ENCODE data around the gene PHLPP1. TPM values are rescaled to one million over a fixed set of nuclear protein-coding genes. Genes with fewer than 3 reads are reported as not detected.

PHLPP1 gene
- total and polyA plus RNA-seq, 2 experiments from 2014 or later: 15.7 to 73.6 TPM

DNA sequence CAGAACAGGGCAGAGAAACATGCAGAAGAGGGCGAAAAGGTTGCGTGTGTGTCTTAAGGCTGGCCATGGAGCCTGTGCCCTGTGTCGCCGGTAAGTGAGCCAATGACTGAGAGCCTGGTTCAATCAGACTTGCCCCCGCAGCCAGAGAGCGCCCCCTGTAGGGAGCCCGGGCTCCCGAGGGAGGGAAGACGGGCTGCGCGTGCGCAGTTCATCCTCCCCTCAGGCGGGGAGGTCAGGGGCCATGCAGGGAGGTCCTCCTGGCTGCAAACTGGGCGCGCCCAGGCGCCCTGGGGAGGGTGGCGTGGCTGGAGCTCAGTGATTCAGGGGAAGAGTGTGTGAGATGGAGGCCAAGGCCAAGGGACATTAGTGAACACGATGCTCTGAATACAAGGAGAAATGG is 276.6 kb downstream of the PHLPP1 start:
- no peak overlapping the region for H3K27ac Mint-ChIP-seq
- peaks cover 6% of the 10 kb centered on the region; the same call in 1 of the 3 replicates for H3K9me3 Mint-ChIP-seq
- H3K27me3 Mint-ChIP-seq (ENCODE audit: insufficient read depth, low read depth, poor library complexity): peaks cover 9% of the 10 kb centered on the region
- Histone ChIP-seq H3K27me3 (ENCODE audit: insufficient read depth) (no peaks in the 10 kb centered on the region), H3K4me2 (no peak overlapping the region), H3K27ac (ENCODE audit: low read depth) (no peak overlapping the region), H2AFZ (no peak overlapping the region), H3K79me2 (replicated peaks; ENCODE audit: insufficient read depth) (no peaks in the 10 kb centered on the region), H4K20me1 (replicated peaks; ENCODE audit: insufficient read depth) (no peaks in the 10 kb centered on the region), H3K9me2 (ENCODE audit: insufficient read depth) (no peaks in the 10 kb centered on the region), H3K4me3 (no peak overlapping the region), H3F3A (replicated peaks; ENCODE audit: low read depth) (no peaks in the 10 kb centered on the region), H3K4me1 (ENCODE audit: insufficient read depth) (no peaks in the 10 kb centered on the region), H3K36me3 (ENCODE audit: insufficient read depth) (no peaks in the 10 kb centered on the region)
- H3K36me3 Mint-ChIP-seq (ENCODE audit: low read depth): peaks cover 2% of the 10 kb centered on the region; the same call in 1 of the 3 replicates
- ATAC-seq (peak; percentile 15; the same call in 1 of the 3 replicates), DNase-seq (ENCODE audit: low spot score) (peak; percentile 37)
- peaks cover 8% of the 10 kb centered on the region for H3K4me1 Mint-ChIP-seq
- H3K4me3 Mint-ChIP-seq: no peak overlapping the region
- TF ChIP-seq EZH2phosphoT487 (IDR thresholded peaks at IDR 0.05; ENCODE audit: unreplicated experiment) (no peak), STAT1 (IDR thresholded peaks at IDR 0.05; ENCODE audit: unreplicated experiment) (no peak)
- TF ChIP-seq, protein P1, sequence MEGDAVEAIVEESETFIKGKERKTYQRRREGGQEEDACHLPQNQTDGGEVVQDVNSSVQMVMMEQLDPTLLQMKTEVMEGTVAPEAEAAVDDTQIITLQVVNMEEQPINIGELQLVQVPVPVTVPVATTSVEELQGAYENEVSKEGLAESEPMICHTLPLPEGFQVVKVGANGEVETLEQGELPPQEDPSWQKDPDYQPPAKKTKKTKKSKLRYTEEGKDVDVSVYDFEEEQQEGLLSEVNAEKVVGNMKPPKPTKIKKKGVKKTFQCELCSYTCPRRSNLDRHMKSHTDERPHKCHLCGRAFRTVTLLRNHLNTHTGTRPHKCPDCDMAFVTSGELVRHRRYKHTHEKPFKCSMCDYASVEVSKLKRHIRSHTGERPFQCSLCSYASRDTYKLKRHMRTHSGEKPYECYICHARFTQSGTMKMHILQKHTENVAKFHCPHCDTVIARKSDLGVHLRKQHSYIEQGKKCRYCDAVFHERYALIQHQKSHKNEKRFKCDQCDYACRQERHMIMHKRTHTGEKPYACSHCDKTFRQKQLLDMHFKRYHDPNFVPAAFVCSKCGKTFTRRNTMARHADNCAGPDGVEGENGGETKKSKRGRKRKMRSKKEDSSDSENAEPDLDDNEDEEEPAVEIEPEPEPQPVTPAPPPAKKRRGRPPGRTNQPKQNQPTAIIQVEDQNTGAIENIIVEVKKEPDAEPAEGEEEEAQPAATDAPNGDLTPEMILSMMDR (conservative IDR thresholded peaks at IDR 0.05; ENCODE audit: low read depth in 2 of 2): peak; percentile 30 to 68

DNA sequence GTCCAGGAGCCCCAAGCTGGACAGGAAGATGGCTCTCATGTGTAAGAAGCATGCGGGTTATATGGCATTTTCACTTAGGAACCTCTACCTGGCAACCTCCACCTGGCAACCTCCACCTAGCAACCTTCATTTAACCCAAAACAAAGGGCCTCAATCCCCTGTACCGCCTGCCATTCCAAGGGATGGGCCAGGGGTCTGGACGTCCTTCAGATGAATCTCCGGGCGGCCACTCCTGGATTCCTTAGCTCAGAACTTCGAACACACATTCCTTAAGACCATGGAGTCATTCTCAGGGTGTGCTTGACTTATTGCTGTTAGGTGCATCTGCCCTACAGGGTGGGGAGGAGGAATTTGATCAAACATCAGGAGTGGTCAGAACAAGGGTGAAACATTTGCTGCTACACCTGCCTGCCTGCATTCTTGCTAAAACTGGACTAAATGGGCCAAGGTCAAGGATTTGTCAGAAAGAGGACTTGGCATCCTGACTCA is 277.6 kb downstream of the PHLPP1 start:
- Mint-ChIP-seq H3K9me3 (peaks cover 6% of the 10 kb centered on the region; the same call in 1 of the 3 replicates), H3K4me3 (no peak overlapping the region), H3K27me3 (ENCODE audit: insufficient read depth, low read depth, poor library complexity) (peaks cover 9% of the 10 kb centered on the region), H3K4me1 (peaks cover 8% of the 10 kb centered on the region), H3K36me3 (ENCODE audit: low read depth) (peaks cover 2% of the 10 kb centered on the region; the same call in 1 of the 3 replicates), H3K27ac (no peak overlapping the region)
- ATAC-seq: no peak
- Histone ChIP-seq H3K27ac (ENCODE audit: low read depth) (no peak overlapping the region), H3K4me2 (no peak overlapping the region), H3K79me2 (replicated peaks; ENCODE audit: insufficient read depth) (no peaks in the 10 kb centered on the region), H4K20me1 (replicated peaks; ENCODE audit: insufficient read depth) (no peaks in the 10 kb centered on the region), H2AFZ (no peak overlapping the region), H3K27me3 (ENCODE audit: insufficient read depth) (no peaks in the 10 kb centered on the region), H3F3A (replicated peaks; ENCODE audit: low read depth) (no peaks in the 10 kb centered on the region), H3K4me3 (no peak overlapping the region), H3K9me2 (ENCODE audit: insufficient read depth) (no peaks in the 10 kb centered on the region), H3K36me3 (ENCODE audit: insufficient read depth) (no peaks in the 10 kb centered on the region), H3K4me1 (ENCODE audit: insufficient read depth) (no peaks in the 10 kb centered on the region)
- DNase-seq (ENCODE audit: low spot score): no peak
- no peak for TF ChIP-seq CREB1 (CRISPR knock-in tag; IDR thresholded peaks at IDR 0.05; ENCODE audit: low read depth)
- TF ChIP-seq NANOG (IDR thresholded peaks at IDR 0.05; ENCODE audit: borderline replicate concordance): no peak
- TF ChIP-seq ZNF331 (CRISPR knock-in tag; IDR thresholded peaks at IDR 0.05; ENCODE audit: low read depth): no peak
- TF ChIP-seq STAT1 (IDR thresholded peaks at IDR 0.05; ENCODE audit: unreplicated experiment): no peak
- TF ChIP-seq ZNF114 (CRISPR knock-in tag; IDR thresholded peaks at IDR 0.05): no peak

DNA sequence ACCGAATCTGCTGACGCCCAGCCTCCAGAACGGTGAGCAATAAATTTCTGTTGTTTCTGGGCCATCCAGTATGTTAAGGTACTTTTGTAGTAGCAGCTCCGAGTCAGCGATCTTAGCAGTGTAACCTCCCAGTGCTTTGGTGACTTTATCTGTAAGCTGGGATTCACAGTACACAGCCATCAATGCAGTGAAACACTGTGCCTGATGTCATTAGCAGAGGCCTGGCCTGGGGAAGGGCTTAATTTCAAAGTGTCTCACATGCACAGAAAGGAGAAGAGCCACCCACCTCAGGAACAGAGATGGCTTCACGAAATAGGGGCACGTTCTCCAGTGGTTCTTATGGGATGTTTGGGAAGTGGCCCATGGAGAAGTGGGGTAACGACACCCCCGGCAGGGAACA is 281.2 kb downstream of the PHLPP1 start:
- H3K9me2 ChIP-seq (ENCODE audit: insufficient read depth): no peaks in the 10 kb centered on the region
- no peaks in the 10 kb centered on the region for H3F3A ChIP-seq (replicated peaks; ENCODE audit: low read depth)
- no peak for ATAC-seq
- no peak overlapping the region for H3K4me3 ChIP-seq
- Mint-ChIP-seq H3K27me3 (ENCODE audit: insufficient read depth, low read depth, poor library complexity) (peaks cover 4% of the 10 kb centered on the region), H3K36me3 (ENCODE audit: low read depth) (no peaks in the 10 kb centered on the region; the same call in 2 of the 3 replicates), H3K4me3 (no peak overlapping the region), H3K27ac (no peak overlapping the region), H3K4me1 (peaks cover 5% of the 10 kb centered on the region), H3K9me3 (peaks cover 2% of the 10 kb centered on the region; the same call in 1 of the 3 replicates)
- no peak overlapping the region for H3K27ac ChIP-seq (ENCODE audit: low read depth)
- H4K20me1 ChIP-seq (replicated peaks; ENCODE audit: insufficient read depth): no peaks in the 10 kb centered on the region
- H3K36me3 ChIP-seq (ENCODE audit: insufficient read depth): no peaks in the 10 kb centered on the region
- DNase-seq (ENCODE audit: low spot score): no peak
- H2AFZ ChIP-seq: no peak overlapping the region
- no peaks in the 10 kb centered on the region for H3K79me2 ChIP-seq (replicated peaks; ENCODE audit: insufficient read depth)
- H3K4me2 ChIP-seq: no peak overlapping the region
- no peaks in the 10 kb centered on the region for H3K27me3 ChIP-seq (ENCODE audit: insufficient read depth)
- H3K4me1 ChIP-seq (ENCODE audit: insufficient read depth): no peaks in the 10 kb centered on the region
- no peak for TF ChIP-seq NANOG (IDR thresholded peaks at IDR 0.05; ENCODE audit: borderline replicate concordance)
- TF ChIP-seq ZNF114 (CRISPR knock-in tag; IDR thresholded peaks at IDR 0.05): no peak
- no peak for TF ChIP-seq EZH2 (IDR thresholded peaks at IDR 0.05; ENCODE audit: low read depth, unreplicated experiment)
- no peak for TF ChIP-seq POLR2AphosphoS5 (IDR thresholded peaks at IDR 0.05; ENCODE audit: low read depth)
- TF ChIP-seq, protein P2, sequence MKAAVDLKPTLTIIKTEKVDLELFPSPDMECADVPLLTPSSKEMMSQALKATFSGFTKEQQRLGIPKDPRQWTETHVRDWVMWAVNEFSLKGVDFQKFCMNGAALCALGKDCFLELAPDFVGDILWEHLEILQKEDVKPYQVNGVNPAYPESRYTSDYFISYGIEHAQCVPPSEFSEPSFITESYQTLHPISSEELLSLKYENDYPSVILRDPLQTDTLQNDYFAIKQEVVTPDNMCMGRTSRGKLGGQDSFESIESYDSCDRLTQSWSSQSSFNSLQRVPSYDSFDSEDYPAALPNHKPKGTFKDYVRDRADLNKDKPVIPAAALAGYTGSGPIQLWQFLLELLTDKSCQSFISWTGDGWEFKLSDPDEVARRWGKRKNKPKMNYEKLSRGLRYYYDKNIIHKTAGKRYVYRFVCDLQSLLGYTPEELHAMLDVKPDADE (IDR thresholded peaks at IDR 0.05): no peak
- no peak for TF ChIP-seq STAT1 (IDR thresholded peaks at IDR 0.05; ENCODE audit: unreplicated experiment)
- no peak for TF ChIP-seq ZNF331 (CRISPR knock-in tag; IDR thresholded peaks at IDR 0.05; ENCODE audit: low read depth)
